Ureter (tissue), 1 donor: Measurements from ENCODE around the gene TSHZ2. TPM values are rescaled to one million over a fixed set of nuclear protein-coding genes. Genes with fewer than 3 reads are reported as not detected.

Experiments used
- DNase-seq: peaks from one replicate; pipeline ENCODE4 v3.0.0-alpha.2; 2020; ENCODE audit warnings: low spot score
- total RNA-seq: library from RNA; stranded (reverse); gene quantifications from one replicate; pipeline ENCODE4 v1.2.4, GENCODE V29; 2023
- donor health status: DM: yes; HTN: yes; CAD: no.

TSHZ2 gene
- total RNA-seq, 1 donor from 2014 or later: 23.3 TPM

GRCh38 chr20:53030061-53030460 lies 57.9 kb downstream of the TSHZ2 start:
- DNase-seq: no peak

GRCh38 chr20:53032046-53032445 lies 59.9 kb downstream of the TSHZ2 start:
- DNase-seq: no peak

- no peak for DNase-seq
Observed at GRCh38 chr20:53032478-53032932, 60.3 kb downstream of the TSHZ2 start.

GRCh38 chr20:53033176-53033575 lies 61.0 kb downstream of the TSHZ2 start:
- no peak for DNase-seq

GRCh38 chr20:53034899-53035298 lies 62.7 kb downstream of the TSHZ2 start:
- DNase-seq: no peak

- DNase-seq: no peak
Observed at GRCh38 chr20:53036992-53037391, 64.8 kb downstream of the TSHZ2 start.

DNA sequence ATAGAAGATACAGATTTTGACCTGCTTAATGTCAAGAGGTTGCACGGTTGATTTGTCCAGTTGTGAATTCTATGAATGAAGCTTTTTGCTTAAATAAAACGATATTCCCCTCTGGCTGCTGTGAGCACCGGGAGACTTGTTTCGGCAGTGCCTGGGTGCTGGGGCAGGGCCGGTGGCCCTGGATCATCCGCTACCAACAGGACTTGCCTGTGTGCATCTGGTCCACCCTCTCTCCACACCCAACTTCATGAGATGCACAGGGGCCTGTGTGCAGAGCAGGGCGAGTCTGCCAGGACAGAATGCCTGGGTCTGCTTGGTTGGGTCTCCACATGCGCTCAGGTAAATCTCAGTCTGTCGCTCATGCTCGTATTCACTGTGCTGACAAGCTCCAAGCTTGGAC lies 65.5 kb downstream of the TSHZ2 start:
- DNase-seq: no peak

- no peak for DNase-seq
Observed at GRCh38 chr20:53038299-53038698, 66.1 kb downstream of the TSHZ2 start.

DNA sequence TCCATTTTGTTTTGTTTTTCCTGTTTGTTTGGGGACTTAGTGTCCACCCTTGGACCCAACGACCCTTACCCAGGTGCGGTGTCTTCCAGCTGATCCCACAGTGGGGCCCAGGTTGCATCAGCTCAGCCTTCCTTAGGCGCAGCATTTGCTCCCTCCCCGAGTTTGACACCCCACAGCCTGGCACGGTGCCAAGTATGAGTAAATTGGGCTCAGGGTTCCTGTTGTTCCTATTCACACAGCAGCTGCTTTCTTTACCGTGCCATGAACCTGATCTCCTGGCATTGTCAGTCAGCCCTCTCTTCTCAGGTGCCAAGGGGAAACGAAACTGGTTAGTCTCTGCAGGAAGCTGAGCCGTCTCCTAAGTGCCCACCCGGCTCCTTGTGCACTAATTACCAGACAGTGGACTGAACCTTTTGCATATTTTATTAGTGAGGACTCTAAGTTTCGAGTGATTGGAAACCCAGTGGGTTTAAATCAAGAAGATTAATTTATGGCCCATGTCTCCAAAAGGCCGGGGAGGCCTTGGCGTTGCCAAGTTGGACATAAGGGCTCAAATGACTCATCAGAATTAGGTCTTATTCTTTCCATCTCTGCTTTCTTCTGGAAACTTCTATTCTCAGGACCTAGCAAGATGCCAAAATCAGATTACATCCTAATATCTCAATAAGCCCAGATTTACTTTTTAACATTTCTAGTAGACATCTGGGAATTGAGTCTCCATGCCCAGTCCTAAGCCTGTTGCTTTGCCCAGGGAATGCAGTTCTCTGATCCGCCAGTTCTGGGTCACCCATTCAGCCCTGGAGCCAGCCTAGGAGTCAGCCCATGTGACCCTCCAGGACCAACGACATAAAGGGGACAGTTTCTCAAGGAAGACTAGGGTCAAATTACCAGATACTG lies 68.8 kb downstream of the TSHZ2 start:
- peak; percentile 68 for DNase-seq

DNA sequence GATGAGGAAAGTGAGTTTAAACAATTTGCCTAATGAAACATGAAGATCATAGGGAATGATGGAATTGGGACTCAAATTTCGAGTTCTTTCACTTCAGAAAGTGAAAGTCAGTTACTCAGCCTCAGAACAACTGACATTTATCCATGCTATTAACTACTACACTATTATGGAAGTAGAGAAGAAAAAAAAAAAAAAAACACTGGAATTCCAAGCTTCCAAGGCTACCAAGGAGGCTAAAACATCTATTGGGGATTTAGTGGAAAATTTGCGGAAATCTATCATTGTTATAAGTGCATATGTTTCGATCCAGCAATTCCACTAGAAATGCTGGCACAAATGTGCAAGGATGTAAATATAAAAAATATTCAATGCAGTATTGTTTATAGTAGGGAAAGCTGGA lies 70.4 kb downstream of the TSHZ2 start:
- DNase-seq: no peak

DNA sequence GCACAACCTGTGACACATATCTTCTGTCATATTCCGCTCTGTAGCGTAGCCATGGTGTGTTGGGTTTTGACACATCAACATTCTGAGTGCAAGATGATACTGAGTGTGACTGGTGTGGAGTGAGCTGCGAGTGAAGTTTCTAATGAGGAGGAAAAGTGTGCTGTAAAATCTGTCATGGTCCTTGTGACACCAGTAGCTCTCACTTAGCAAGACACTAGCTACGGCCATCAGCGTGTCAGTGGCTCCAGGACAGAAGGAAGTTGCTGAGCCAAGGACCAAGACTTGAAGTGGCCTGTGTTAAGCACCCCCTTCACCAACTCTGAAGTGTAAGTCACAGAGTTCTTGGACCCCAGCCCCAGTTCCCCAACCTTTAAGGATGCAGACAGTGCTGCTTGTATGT lies 72.1 kb downstream of the TSHZ2 start:
- DNase-seq: no peak

GRCh38 chr20:53045941-53046340 lies 73.8 kb downstream of the TSHZ2 start:
- DNase-seq: no peak

- DNase-seq: no peak
Observed at GRCh38 chr20:53047203-53047602, 75.0 kb downstream of the TSHZ2 start.

DNA sequence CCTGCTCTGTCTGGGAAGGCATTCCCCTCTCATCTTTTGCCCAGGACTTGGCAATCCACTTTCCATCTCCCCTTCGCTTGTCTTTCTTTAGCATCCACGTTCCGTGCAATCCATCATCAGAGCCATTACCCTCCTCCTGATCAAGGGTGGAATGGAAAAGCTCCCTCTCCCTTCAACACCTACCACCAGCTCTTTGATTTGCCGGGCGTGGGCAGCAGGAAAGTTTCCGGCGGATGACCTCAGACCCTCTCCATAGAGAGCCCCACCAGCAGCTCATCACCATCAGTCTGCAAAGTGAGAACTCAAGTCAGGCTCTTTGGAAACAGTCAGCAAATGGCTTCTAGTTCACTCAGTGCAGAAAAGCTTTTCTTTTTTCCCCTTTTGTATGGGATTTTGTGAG lies 76.2 kb downstream of the TSHZ2 start:
- no peak for DNase-seq

DNA sequence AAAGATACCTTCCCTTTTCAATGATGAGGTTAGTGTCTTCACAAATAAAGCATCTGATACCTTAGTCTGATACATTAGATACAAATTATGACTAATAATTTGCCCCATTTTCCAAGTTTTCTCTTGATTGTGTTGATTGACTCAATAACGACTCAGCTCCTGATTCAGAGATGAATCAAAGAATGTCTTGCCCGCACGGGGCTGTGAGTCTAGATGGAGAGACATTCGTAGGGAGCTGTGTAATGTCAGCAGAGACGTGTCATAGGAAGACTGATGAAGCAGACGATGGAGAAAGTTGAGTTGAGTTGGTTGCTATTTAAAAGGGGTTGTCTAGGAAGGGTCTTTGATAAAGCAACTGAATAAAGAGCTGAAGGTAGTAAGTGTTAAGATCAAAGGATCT lies 78.2 kb downstream of the TSHZ2 start:
- DNase-seq: no peak

GRCh38 chr20:53052380-53052779 lies 80.2 kb downstream of the TSHZ2 start:
- no peak for DNase-seq

DNA sequence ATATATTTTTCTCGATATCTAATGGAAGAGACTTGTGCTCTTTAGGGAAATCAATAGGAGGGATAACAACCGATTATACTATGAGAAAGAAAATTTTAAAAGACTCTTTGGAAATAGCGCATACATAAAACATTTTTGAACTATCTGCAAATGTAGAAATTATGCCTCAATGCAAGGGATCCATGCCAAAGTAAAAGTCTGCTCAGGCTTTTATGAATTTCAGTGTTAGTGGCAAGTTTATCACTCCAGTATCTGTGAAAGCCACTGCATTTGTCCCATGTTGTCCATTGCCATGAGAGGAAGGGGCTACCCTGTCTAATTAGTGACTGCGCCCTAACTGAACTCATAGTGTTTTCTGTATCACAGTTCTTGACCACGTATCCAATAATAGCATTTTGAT lies 81.4 kb downstream of the TSHZ2 start:
- DNase-seq: no peak

- DNase-seq: no peak
Observed at GRCh38 chr20:53055367-53056067, 83.4 kb downstream of the TSHZ2 start.

DNA sequence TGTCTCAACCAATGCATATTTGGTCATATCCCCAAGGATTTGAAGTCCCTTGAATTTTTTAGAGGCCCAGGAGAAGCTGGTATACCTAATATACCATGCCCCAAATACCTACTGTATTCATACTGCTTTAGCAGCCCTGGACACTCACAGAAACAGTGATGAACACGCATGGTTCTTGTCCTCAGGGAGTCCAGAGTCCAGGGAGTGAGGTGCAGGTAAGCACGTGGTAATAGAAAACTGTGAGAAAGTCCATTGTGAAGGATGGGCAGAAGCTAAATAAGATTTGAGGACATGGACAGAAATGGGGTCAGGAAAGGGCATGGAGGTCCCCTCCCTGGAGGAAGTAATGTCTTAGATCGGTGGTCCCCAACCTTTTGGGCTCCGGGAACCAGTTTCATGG lies 85.4 kb downstream of the TSHZ2 start:
- no peak for DNase-seq

DNA sequence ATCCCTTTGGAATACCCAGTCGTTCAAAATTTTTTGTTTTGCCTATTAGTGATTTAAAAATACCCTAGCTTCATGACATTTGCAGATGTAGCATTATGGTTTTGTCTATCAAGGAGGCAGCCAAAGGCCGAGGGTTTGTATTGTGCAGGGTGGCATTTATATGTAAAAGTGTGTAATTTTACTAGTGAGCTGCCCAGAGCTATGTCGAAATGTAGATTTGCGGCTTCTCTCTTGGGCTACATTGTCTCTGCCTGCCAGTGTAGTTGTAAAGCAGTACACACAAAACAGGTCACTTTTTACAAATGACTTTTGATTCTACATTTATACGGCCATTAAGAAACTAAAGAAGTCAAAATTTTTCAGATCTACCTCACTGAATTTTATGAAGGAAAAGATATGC lies 87.7 kb downstream of the TSHZ2 start:
- DNase-seq: no peak

DNA sequence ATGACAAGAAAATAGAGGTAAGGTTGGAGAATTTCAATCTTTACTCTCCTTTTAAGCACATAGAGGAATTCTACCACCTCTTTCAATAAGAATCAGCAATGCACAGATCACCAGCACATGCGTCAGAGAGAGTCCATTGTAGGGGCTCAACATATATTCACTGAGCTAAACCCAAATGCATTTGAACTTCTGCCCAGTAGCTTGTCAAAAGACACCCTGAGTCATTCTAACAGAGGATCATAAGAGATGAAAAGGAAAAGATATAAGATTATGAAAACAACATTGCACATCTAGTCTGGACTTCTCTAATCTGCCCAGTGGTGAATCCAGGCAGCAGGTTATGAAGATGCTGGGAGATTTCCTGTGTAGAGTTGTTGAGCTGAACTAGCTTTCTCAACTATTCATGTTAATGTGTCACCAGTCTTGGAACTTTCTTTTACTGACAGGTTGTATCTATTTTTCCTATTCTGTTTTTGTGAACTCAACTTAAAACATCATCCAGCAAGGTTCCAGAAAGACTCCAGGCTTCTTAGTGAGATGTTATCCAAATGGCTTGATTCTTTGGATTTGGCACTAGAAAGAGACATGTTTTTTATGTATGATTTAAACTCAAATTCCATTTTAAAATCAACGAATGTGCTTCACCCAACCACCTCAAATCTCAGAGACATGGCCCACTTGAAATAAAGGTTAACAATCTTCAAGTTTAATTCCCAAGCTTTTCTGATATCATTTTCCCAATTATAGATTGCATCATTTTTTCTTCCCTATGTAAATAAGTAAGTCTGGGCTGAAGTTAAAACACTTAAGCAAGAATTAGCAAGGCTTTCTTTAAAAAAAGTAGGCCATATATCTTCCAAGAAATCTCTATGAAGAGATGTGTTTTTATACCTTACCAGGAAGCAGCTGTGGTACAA lies 89.3 kb downstream of the TSHZ2 start:
- no peak for DNase-seq

DNA sequence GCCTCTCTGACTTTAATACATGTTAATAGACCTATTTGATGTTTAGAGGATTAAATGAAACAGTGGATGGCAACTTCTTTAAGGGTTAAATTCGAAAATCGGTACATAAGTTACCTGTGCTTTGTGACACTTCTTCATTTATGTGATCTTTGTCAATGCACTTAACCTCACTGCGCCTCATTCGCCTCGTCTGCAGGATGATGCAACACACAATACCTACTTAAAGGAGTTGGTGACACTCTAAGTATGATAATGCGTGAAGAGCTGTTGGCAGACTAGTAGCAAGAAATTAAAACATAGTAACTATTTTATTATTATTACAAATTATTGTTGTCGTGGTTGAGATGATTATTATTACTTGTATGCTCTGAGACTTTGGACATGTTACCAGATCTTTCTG lies 92.8 kb downstream of the TSHZ2 start:
- DNase-seq: no peak
